ENCODE measurements around the gene MRPS14.

MRPS14 gene

DNA sequence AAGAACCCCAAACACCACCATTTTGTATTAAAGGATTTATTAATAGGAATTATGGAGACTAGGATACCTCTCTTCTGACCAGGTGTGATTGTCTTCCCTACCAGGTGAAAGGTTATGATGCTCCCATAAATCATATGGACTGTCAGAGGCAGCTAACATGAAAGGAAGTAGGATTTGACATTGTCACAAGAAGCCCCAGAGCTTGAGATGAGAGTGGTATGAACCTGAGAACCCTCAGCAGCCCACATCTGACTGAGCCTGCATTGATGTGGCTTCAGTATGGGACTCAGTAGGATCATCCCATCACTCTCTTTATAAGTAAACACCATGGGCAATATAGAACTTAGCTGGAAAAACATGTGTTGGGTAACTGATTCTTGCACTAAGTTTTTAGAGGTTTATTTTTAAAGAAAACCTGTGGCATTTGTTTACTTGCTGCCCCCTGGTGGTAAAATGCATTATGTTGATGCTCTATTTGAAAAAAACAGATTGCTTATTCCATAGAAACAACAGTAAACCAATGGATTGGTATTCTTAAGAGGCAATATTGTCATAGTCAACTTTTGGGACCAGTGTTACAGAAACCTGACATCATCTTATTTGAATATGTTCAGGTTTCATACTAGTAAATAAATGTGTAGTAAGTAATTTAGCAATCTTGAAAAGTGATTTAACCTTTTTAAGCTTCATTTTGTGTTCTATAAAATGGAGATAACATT is 40.1 kb downstream of the MRPS14 start:
- DNase-seq: no peak

DNA sequence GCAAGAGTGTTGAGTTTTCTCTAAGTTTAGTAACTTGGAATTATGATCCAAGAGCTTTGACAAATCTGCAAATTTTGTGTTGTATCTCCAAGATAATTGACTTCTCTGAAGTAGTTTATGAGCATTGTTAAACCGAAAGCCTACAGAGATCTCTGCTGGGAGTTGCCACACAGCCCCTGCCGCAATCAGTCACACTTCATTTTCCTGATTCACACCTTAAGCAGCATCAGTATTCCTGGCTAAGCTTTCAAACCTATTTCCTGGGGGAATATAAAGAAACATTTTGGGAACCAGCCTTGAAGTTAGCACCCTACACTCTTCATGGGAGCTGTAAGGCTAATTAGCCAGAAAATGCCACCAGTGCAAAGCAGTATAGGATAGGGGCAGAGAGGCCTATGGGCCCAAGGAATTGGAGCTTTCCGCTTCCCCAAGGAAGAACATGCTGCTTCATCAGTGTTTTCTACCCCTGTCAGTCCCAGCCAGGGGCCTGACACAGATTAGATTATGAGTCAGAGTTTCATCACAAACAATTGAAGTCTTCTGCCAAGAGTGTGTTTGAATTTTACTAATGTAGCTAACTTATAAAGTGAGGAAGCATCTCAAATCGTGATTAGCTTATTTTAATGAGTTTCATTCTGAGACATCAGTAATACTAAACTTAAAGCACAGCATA is 46.7 kb downstream of the MRPS14 start:
- no peak for DNase-seq

DNA sequence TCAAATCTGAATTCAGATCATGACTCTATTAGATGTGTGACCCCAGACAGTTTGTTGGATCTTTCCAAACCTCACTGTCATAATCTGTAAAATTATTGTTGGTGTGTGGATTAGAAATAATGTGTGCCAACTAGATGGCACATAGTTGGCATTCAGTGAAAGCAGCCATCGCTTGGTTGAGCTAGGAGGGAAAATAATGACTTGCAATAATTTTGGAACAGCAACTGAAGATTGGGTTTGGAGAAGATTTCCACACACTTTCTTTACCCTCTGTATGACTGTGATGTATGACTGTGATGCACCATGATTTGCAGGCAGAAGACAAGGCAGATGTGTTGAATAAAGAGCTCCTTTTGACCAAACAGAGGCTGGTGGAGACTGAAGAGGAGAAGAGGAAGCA is 47.5 kb downstream of the MRPS14 start:
- no peak for DNase-seq

DNA sequence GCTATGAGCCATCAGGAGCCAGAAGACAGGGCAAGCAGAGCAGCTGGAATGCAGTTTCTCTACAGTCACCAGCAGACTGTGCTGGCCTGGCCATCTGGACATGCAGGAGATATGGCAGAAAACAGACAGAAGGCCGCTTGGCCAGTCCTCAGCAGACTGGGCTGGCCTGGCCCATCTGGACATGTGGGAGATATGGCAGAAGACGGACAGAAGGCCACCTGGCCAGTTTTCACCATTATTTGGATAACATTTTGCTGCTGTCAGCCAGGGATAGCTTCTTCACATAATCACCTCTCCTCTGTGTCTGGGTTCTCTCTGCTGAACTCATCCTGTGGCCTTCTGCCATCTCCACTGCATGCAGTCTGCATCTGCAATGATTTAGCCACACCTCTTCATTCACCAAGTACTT is 48.5 kb downstream of the MRPS14 start:
- DNase-seq: no peak

DNA sequence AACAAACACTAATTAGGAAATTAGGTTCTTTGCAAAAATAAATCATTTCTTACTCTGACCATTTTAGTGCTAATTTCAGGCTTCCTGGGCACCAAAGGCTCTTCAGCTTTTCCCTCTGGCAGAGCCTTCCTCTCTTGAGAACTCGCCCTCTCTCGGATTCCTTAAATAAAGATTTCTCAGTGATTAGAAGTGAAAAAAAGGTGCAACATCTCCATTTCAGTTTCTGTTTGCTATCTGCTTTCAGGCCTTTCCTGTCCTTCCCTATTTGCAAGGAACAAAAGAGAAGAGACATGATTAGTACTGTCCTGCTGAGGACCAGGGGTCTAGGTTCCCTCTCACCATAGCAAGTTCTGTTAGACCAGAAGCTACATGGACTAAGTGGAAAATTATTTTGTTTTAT is 51.3 kb downstream of the MRPS14 start:
- no peak for DNase-seq

DNA sequence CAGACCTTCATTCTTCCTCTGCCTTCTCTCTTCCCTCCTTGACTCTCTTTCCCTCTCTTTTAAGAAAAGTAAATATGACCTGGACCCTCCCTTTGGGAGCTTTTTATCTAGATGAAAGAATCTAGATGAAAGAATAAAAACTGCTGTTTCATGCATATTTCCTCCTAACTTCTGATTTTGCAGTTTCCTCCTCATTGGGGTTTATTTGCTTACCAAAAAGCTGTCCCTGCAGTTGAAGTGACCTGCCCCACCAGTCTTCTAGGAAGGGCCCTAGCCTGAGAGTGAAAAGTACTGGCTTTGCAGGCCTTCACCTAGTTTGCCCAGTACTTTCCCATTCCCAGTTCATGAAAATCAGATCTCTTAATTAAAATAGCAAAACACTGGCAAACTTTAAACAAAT is 51.8 kb downstream of the MRPS14 start:
- DNase-seq: no peak

DNA sequence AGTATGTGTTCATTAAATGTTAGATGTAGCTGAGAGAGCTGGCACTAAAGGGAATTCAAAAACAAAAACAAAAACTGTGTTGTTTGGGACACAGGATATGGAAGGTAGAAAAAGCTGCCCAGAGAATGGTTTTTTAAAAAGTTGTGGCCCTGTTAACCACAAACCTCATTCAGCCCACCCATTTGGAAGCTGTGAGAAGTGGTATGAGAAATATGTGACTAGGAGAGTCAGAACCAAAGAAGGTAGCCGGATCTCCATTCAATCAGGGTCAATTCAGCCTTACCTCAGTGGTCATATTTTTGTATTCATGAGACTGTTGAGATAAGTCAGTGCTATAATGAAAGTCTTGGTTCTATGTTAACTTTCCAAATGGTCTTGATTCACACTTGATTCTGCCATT is 53.2 kb downstream of the MRPS14 start:
- DNase-seq: no peak

DNA sequence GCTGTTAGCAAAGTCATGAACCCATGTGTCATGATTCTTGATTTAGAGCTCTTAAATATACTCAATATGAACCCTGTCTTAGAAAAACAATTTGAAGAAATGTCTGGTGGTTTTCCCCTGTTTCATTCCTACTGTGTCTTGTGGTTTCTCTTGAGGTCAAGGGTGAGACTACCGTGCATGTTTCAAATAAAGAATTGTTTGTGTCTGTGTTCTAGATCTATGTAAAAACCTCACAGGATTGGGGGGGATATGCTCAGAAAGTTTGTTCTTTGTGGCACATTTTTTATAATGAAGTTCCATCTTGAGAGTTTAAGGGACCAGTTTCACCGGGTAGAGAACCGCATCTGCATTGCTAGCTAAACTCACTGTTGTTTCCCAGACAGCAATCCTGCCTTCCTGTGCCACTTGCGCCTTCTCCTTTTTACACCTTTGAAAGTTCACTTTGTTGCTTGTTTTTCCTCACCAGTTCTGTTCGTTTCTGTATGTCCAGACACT is 54.4 kb downstream of the MRPS14 start:
- no peak for DNase-seq

DNA sequence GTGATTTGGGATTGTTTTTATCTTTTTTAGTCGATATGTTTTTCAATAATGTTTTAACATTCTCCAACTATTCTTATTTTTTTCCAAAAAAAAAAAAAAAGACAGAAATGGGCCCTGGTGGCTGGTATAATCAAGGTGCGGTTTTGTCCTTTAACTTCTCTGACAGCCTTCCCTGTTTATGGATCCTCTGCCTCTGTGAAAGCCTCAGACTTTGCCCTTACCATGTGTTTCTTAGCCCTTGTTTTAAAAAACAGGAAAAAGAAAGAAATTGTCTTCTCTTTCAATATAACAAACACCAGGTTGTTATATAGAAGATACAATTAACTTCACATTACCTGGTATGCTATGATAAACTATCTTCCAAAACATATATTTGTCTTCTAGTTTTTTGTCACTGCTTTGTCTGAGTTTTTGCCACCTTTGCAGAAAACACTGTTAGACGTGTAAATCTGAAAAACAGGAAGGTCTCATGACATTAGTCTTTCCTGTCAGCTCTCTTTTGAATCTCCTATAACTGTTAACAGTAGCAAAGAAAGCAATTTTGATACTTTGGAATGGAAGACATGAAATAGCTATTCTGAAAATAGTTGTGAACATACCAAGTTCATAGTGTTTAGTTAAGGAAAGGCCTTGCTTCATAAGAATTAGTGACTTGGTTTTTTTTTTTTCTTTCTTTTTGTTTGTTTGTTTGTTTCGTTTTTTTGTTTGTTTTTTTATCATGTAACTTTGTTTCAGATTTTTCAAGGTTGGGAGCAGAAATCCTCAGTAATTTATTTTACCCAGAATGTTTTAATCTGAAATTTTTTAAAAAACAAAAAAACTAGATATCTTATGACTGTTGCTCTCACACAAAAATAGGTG is 55.1 kb downstream of the MRPS14 start:
- no peak for DNase-seq

DNA sequence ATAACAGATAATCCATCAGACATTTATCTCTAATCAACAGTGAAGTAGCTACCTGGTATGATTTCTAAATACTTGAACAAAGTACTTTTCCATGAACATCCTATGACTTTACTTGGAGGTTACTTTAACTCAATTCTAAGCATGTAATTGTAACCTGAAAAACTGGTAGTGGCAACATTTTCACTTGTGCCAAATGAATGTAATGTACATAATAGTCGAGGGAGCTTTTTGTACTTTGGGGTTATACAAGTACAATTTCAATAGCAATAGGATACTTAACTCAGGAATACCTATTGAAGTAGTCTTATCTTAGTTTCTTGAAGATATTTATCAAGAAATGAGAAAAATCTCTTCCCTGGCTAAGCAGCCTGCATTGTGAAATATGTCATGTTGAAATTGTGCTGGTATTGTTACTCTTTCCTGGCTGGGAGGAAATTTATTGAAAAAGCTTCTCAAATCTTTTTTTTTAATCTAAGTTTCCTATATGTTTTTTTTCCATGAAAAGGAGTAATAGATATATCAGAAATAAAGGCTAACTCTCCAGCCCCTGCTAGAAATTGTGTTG is 57.1 kb downstream of the MRPS14 start:
- DNase-seq: no peak

DNA sequence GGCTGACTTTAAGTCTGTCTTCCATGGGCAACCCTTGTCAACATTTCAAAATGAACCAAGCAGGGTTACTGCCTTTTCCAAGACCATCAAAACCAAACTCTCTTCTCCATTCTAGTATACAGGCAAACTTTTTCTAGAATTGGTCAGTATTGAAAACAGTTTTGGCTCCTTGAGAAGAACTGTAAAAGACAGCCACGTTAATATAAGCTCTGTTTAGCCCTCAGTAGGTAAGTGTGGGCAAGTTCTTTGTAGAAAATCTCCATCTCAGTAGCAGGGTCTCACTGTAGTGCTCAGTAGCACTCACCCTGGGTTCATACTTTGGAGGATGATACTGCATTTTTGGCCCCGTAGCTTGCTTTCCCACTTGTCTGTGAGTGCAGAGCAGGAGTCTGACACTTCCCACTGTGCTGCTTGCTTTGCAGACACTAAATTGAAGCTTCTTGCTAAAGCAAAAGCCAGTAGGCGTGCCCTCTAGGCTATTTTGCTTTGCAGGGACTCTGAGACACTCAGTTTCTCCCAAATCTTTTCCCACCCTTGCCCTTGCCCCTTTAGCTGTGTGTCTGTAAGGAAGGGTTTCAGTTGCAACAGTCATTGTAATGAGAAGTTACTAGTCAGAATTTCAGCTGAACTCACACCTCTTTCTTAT is 57.7 kb downstream of the MRPS14 start:
- peak; percentile 17 for DNase-seq

DNA sequence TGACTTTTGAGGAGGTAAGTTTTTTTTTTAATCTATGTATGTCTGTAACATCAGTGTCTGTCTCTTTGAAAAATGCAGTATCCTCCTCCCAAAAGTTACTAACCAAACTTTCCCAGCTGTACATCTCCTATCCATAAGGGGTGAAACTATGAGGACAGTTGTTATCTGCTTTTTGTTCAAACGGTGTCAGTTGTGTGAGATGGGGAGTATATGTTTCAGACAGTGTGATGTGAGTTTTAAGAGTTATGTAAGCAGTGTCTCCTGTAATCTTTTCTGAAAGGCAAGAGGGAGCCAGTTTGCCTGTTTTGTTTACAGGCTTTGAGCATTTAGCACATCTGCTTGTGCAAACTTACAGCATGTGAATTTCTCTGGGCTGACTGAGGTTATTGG is 58.3 kb downstream of the MRPS14 start:
- DNase-seq: no peak

DNA sequence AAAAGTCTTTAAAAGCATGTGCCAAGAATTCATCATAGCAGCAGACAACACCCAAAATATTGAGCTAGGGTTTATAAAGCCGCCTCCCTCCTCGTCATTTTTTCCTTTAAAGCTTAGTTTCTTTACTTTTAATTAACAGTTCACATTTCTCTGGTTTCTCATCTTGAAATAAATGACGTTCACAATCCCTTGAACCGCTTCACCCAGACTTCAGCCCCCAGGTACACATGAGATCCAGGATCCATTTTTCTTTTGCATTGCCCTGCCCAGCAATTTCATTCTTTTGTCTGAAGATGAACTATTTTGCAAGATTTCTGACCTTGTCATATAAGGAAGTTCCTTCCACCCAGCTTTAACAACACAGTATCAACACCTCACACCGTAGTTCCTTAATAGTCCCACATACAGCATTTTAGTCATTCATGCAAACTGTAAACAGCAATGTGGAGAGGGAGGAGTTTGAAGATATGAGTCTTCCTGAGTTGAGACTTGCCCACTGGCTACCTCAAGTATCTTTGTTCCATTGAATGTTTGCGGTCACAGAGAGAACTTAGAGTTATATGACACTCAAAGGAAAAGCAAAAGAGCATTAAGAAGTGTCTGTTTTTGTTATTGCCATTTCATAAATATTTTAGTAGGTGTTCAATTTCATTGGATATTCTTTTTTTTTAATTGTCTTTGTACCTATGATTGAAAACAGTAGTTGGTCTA is 58.8 kb downstream of the MRPS14 start:
- DNase-seq: peak; percentile 12

DNA sequence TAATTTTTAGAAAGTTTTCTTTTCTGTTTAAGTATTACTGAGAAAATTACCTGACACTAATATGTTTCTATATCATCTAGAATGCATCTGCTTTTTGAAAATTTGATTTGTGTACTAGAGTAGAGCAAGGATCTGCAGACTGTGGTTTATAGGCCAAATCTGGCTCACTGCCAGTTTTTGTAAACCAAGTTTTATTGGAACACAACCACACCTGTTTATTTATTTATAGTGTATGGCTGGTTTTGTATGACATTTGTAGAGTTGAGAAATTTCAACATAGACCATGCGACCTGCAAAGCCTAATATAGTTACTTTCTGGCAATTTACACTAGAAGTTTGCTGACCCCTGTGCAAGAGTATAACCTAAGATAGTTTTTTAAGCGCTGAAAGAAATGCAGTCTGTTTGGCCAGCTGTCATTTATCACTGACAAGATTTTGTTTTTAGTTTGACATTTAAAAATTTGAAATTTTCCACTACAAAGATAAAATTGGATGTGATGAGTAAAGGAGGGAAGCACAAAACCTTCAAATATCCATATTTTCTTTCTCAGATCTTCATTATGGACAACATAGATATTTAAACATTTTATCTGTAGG is 59.6 kb downstream of the MRPS14 start:
- no peak for DNase-seq
